ENCODE data around the gene PTGS2. TPM values are rescaled to one million over a fixed set of nuclear protein-coding genes. Genes with fewer than 3 reads are reported as not detected.

Gene PTGS2
- total RNA-seq, 4 donors from 2014 or later = 5.7 to 14.7 (median 6.6) TPM

DNA sequence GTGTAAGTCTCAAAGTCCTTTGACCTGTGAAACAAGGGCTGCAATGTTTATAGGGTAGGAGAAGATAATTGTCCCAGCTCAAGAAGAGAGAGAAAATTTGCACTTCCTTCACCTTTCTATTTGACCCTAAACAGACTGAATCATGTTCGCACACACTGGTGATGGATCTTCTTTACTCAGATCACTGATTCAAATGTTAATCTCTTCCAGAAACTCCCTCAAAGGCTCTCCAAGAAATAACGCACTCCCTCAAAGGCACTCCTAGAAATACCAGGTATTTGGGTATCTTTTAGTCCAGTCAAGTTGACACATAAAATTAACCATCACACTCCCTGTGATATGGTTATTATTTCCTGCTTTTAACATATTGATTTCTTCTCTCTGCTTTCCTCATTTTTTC lies 30.5 kb upstream of the PTGS2 start:
- WGBS = 67% methylated on average over 2 of the region's 2 CpGs
- Histone ChIP-seq H3K4me1 (no peaks in the 10 kb centered on the region), H3K27me3 (no peaks in the 10 kb centered on the region), H3K4me3 (no peak overlapping the region), H3K9me3 (no peaks in the 10 kb centered on the region), H3K27ac (no peak overlapping the region), H3K36me3 (no peaks in the 10 kb centered on the region)
- no peak for DNase-seq (ENCODE audit: low spot score in 2 of 2)
- TF ChIP-seq POLR2A (IDR thresholded peaks at IDR 0.05) (no peak), EP300 (IDR thresholded peaks at IDR 0.05) (no peak), POLR2AphosphoS5 (IDR thresholded peaks at IDR 0.05) (no peak)
- TF ChIP-seq, protein P1, sequence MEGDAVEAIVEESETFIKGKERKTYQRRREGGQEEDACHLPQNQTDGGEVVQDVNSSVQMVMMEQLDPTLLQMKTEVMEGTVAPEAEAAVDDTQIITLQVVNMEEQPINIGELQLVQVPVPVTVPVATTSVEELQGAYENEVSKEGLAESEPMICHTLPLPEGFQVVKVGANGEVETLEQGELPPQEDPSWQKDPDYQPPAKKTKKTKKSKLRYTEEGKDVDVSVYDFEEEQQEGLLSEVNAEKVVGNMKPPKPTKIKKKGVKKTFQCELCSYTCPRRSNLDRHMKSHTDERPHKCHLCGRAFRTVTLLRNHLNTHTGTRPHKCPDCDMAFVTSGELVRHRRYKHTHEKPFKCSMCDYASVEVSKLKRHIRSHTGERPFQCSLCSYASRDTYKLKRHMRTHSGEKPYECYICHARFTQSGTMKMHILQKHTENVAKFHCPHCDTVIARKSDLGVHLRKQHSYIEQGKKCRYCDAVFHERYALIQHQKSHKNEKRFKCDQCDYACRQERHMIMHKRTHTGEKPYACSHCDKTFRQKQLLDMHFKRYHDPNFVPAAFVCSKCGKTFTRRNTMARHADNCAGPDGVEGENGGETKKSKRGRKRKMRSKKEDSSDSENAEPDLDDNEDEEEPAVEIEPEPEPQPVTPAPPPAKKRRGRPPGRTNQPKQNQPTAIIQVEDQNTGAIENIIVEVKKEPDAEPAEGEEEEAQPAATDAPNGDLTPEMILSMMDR (IDR thresholded peaks at IDR 0.05) = no peak

DNA sequence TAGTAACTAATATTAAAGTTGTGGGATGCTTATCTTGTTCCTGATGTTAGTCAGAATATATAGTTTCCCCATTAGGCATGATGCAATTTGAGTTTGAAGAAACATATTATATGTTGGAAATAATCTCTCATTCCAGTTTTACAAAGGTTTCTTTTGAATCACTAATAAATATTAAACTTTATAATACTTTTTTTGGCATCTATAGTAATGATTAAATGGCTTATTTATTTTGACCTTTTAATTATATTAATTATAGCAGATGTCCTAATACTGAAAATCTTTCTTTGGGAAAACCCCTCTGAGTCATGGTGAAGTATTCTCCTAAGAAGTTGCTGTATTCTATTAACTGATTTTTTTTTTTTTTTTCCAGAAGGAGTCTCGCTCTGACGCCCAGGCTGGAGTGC lies 28.5 kb upstream of the PTGS2 start:
- Histone ChIP-seq H3K4me1 (no peaks in the 10 kb centered on the region), H3K4me3 (no peak overlapping the region), H3K9me3 (no peaks in the 10 kb centered on the region), H3K36me3 (no peaks in the 10 kb centered on the region), H3K27ac (no peak overlapping the region), H3K27me3 (no peaks in the 10 kb centered on the region)
- no peak for DNase-seq (ENCODE audit: low spot score in 2 of 2)
- 45% methylated on average over 2 of the region's 2 CpGs for WGBS
- TF ChIP-seq, protein P1 (IDR thresholded peaks at IDR 0.05) = no peak
- TF ChIP-seq POLR2AphosphoS5 (IDR thresholded peaks at IDR 0.05) (no peak), EP300 (IDR thresholded peaks at IDR 0.05) (no peak), POLR2A (IDR thresholded peaks at IDR 0.05) (no peak)

DNA sequence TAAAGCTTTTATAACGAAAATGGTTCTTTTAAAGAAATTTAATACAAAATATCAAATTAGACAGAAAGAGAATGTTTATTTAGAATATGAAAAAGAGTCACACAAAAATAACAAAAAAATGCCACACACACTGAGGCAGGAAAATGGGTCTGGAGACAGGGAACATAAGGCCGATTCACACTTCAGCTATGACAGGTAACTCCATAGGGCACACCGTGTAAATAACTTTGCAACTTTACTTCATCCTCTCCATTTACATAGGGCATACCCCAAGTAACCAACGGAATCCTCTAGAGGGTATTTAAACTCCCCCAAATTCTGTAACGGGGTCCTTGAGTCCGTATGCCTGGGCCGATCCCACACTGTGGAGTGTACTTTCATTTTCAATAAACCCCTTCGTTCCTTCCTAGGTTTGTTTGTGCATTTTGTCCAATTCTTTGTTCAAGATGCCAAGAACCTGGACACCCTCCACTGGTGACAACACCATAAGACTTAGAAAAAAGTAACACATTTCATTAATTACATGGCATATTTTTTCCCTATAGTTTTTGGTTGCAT lies 23.1 kb upstream of the PTGS2 start:
- WGBS = 93% methylated on average over 8 of the region's 8 CpGs
- no peaks in the 10 kb centered on the region for H3K36me3 ChIP-seq
- no peak for TF ChIP-seq POLR2AphosphoS5 (IDR thresholded peaks at IDR 0.05)
- TF ChIP-seq POLR2A (IDR thresholded peaks at IDR 0.05) = no peak
- TF ChIP-seq, protein P1 (IDR thresholded peaks at IDR 0.05) = no peak
- no peak for TF ChIP-seq EP300 (IDR thresholded peaks at IDR 0.05)

DNA sequence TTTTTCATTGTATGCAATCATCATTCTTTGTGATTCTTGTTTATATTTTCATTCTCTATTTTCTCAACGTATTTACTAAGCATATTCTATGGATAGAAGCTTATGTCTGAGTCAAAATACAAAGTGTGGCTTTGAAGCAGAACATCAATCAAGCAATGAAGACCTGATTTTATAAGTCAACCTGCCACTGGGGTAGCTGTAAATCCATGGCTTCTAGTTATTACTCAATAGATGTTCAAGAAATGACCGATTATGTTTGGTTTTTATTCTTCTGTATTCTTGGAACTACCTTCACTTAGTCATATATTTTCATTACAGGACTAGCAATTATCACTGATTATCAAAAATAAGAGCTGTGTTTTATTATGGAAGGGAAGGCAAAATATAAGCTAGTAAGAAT lies 20.5 kb upstream of the PTGS2 start:
- H3K27me3 ChIP-seq = no peaks in the 10 kb centered on the region
- TF ChIP-seq POLR2AphosphoS5 (IDR thresholded peaks at IDR 0.05) = no peak
- no peak for TF ChIP-seq EP300 (IDR thresholded peaks at IDR 0.05)
- TF ChIP-seq, protein P1 (IDR thresholded peaks at IDR 0.05) = no peak
- TF ChIP-seq POLR2A (IDR thresholded peaks at IDR 0.05) = no peak
- H3K4me1 ChIP-seq = no peaks in the 10 kb centered on the region
- 76% methylated on average over 2 of the region's 2 CpGs for WGBS
- no peak overlapping the region for H3K27ac ChIP-seq
- H3K36me3 ChIP-seq = no peaks in the 10 kb centered on the region
- DNase-seq (ENCODE audit: low spot score in 2 of 2) = no peak
- H3K9me3 ChIP-seq = no peaks in the 10 kb centered on the region
- H3K4me3 ChIP-seq = no peak overlapping the region

More for the DNA sequence above, 23.1 kb upstream of the PTGS2 start:
- Histone ChIP-seq H3K27ac (no peak overlapping the region), H3K4me1 (no peaks in the 10 kb centered on the region), H3K4me3 (no peak overlapping the region), H3K9me3 (no peaks in the 10 kb centered on the region), H3K27me3 (no peaks in the 10 kb centered on the region)
- DNase-seq (ENCODE audit: low spot score in 2 of 2) = no peak

DNA sequence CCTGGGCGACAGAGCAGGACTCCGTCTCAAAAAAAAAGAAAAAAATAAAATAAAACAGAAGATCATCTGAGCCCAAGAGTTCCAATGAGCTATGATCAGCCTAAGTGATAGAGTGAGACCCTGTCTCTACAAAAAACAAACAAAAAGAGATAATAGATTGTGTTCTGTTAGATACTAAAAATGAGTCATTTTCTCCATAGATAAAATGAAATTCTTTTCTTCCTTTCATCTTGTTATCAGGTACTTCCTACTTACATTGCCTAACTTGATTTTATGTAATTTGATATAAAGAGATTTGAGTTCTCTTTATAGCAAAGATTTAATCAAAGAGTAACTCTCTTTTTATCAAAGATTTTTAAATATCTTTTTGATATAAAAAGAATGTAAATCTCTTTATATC lies 19.3 kb upstream of the PTGS2 start:
- Histone ChIP-seq H3K4me1 (no peaks in the 10 kb centered on the region), H3K4me3 (no peak overlapping the region), H3K27ac (no peak overlapping the region), H3K9me3 (no peaks in the 10 kb centered on the region), H3K27me3 (no peaks in the 10 kb centered on the region), H3K36me3 (no peaks in the 10 kb centered on the region)
- WGBS = 87% methylated on average over 2 of the region's 2 CpGs
- TF ChIP-seq, protein P1 (IDR thresholded peaks at IDR 0.05) = no peak
- TF ChIP-seq EP300 (IDR thresholded peaks at IDR 0.05) = no peak
- TF ChIP-seq POLR2A (IDR thresholded peaks at IDR 0.05) = no peak
- TF ChIP-seq POLR2AphosphoS5 (IDR thresholded peaks at IDR 0.05) = no peak
- DNase-seq (ENCODE audit: low spot score in 2 of 2) = no peak
